GM10266 (cell line): ENCODE measurements around the gene NAT14.
A peak's percentile ranks its signal among the peaks of the same experiment; 100 is the strongest.

Experiments
- DNase-seq: peaks from one replicate; pipeline ENCODE4 v3.0.0; 2012; ENCODE audit errors: extremely low spot score
- TF ChIP-seq, protein P1 (sequence below): IDR thresholded peaks from 2 replicates; pipeline ENCODE4 v1.5.1; 2012; ENCODE audit warnings: mild to moderate bottlenecking, low read depth; ENCODE audit not compliant: control insufficient read depth, insufficient read depth; ENCODE audit errors: missing control alignments

Gene NAT14

DNA sequence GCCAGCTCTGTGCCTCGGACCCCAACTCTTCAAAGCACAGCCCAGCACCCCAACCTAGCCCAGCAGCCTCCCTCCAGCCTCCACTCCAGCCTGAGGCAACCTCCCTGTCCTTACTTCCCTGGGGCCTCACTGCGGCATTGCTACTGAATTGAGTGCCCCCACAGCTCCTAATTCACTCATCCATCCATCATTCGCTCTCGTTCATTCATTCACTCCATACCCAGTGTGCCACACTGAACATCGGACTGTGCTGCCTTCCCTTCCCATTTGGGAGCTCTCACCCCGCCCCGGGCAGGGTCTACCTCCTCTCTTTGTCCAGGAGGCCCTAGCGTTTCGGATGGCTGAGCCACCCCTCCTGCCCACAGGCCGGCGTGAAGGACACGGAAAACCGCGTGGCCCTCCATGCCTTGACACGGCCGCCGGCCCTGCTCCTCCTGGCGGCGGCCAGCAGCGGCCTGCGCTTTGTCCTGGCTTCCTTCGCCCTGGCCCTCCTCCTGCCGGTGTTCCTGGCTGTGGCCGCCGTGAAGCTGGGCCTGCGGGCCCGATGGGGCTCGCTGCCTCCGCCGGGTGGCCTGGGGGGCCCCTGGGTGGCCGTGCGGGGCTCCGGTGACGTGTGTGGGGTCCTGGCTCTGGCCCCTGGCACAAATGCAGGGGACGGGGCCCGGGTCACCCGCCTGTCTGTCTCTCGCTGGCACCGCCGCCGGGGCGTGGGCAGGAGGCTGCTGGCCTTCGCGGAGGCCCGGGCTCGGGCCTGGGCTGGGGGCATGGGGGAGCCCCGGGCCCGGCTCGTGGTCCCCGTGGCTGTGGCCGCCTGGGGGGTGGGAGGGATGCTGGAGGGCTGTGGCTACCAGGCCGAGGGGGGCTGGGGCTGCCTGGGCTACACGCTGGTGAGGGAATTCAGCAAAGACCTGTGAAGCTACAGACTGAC is 1.3 kb downstream of the NAT14 start:
- peak; percentile 38 for DNase-seq

DNA sequence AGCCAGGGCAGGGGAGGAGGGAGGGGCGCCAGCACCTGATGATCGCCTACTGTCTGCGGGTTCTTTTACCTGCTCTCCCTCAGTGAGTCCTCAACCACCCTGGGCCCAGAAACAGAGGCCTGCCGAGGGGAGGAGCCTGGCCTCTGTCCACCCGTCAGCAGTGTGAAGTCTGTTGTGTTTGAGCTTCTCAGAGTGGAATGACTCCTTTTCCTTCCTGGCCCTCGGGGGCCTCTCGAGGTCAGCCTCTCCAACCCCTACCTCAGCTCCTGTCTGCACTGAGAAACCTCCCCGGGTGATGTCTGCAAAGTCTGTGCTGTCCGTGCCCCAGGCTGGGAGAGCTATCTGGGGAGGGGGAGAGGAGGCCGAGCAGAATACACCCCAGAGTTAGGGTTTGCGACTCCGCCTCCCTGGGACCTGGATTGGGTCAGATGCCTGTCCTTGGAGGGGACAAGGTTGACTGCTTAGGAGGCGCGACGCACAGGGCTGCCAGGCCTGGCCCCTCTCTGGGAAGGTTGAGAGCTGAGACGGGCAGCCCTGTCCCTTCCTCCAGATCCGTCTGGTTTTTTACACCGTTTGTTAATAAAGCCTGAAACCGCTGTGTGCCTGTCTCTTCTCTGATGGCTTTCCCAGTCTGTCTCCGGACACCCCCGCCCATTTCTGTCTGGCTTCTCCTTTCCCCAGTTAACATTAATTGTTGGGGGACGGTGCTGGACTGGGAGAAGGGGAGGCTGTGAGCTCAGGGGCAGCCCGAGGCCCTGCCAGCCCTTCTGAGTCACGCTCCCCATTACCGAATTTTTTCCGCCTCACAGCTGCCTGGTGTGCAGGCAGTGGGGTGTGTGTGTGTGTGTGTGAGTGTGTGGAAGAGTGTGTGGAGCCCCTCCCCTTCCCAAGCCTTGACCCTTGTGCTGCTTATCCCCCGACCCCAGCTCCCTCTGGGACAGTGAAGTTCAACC is 2.3 kb downstream of the NAT14 start:
- TF ChIP-seq, protein P1, sequence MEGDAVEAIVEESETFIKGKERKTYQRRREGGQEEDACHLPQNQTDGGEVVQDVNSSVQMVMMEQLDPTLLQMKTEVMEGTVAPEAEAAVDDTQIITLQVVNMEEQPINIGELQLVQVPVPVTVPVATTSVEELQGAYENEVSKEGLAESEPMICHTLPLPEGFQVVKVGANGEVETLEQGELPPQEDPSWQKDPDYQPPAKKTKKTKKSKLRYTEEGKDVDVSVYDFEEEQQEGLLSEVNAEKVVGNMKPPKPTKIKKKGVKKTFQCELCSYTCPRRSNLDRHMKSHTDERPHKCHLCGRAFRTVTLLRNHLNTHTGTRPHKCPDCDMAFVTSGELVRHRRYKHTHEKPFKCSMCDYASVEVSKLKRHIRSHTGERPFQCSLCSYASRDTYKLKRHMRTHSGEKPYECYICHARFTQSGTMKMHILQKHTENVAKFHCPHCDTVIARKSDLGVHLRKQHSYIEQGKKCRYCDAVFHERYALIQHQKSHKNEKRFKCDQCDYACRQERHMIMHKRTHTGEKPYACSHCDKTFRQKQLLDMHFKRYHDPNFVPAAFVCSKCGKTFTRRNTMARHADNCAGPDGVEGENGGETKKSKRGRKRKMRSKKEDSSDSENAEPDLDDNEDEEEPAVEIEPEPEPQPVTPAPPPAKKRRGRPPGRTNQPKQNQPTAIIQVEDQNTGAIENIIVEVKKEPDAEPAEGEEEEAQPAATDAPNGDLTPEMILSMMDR: no peak
- peak; percentile 37 for DNase-seq

More for the DNA sequence above, 1.3 kb downstream of the NAT14 start:
- TF ChIP-seq, protein P1: no peak

DNA sequence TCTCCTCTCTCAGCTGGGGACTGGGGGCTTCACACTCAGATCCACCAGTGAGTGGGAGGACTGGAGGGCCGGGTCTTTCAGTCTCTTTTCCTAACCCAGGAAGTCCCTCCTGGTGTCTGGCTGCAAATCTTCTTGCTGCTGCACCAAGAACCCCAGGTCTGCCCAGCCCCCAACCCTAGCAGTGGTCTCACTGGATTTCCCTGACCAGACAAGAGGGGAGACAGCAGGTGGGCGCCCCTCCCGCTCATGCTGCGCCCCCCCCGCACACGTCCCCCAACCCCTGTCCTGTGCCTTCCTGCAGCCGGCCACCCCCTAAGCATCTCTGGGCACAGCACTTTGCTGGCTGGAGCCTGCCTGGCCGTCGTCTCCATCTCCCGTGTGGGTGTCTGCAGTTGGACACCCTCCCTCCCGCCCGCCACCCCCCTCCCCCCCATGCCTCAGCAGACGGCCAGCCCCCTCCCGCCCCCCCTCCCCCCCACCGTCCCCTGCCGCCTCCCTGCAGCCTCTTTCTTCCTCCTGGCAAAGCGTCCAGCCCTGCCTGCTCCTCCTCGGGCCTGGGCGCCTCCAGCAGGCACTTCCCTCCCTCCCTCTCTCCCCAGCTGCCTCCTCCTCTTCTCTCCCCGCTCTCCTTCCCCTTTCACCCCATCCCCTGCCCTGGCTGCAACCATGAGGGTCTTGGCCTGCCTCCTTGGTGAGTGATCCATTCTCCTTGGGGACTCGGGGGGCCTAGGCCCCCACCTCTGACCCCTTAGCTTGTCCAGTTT is 3.1 kb downstream of the NAT14 start, which contains the start of gene SSC5D:
Gene SSC5D, plus strand, starts transcription at position 513 of the 764 bp plus-strand sequence. Its CDS starts 154 bp downstream, at position 667.
- TF ChIP-seq, protein P1: no peak
- DNase-seq: peak; percentile 49

DNA sequence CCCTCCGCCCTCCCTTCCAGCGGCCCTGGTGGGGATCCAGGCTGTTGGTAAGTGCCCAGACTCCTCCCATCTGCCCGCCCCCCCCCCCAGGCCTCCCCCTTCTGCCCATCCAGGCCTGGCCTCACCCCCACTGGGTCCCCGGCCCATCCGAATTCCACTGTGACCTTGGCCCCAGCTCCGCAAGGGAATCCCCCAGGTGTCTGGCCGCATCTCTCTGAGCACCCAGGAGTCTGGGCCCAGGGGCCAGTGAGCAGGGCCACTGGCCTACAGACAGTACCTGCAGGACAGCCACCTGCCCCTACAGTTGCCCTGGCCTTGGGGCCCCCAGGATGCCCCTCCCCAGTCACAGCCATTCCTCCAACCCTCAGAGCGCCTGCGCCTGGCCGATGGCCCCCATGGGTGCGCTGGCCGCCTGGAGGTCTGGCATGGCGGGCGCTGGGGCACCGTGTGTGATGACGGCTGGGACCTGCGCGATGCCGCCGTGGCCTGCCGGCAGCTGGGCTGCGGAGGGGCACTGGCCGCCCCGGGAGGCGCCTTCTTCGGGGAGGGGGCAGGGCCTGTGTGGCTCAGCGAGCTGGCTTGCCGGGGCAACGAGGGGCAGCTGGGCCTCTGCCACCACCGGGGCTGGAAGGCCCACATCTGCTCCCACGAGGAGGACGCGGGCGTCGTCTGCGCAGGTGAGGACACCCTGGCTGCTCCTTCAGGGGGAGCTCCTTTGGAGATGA is 4.2 kb downstream of the NAT14 start:
- TF ChIP-seq, protein P1: no peak
- DNase-seq: peak; percentile 31

DNA sequence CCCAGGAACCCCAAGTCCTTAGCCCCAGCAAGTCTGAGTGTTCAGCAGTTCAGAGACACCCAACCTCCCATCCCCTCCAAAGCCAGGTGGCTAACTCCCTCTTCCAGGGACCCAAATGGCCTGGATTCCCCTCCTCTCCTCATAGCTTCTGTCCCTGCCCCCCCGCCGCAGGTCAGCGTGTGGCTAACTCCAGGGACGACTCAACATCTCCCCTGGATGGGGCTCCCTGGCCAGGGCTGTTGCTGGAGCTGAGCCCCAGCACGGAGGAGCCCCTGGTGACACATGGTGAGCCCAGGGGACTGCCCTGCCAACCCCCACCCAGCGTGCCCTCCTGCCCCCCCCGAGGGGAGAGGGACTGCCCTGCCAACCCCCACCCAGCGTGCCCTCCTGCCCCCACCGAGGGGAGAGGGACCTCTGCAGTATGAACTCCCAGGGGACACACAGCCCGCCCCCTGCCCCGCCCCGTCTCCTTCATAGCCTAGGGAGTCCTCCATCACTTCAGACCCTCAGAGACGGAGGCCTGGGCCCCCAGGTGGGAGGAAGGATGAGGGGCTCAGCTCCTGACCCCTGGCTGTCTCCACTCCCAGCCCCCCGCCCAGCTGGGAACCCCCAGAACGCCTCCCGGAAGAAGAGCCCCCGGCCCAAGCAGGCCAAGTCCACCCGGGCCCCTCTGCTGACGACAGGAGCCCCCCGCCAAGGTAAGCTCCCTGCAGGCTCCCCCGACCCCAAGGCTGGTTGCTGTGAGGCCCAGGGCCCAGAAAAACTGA is 4.9 kb downstream of the NAT14 start:
- TF ChIP-seq, protein P1: no peak
- DNase-seq: peak; percentile 42
